PC-9 (cell line): Measurements from ENCODE around the gene ACYP2. TPM values are rescaled to one million over a fixed set of nuclear protein-coding genes. Genes with fewer than 3 reads are reported as not detected.

Experiments used
- BruUV-seq: library from RNA; stranded (reverse); fragments of 400-500 nt; replicated peaks from 2 replicates; lab custom pipeline; 2021; lab: Mats Ljungman, UMichigan
- CTCF ChIA-PET: fragments of 300-600 bp; sonication (Branson Sonifier 250); formaldehyde crosslinking; loops from one replicate; lab custom pipeline; 2022; ENCODE audit warnings: antibody characterized with exemption; lab: Charles Lee
- POLR2A ChIA-PET: fragments of 300-600 bp; sonication (Branson Sonifier 250); formaldehyde crosslinking; loops from one replicate; lab custom pipeline; 2022; ENCODE audit warnings: antibody characterized with exemption; ENCODE audit not compliant: unreplicated experiment; lab: Charles Lee
- DNase-seq, 2 experiments: peaks; one replicate each; pipeline versions ENCODE4 v3.0.0 to v3.0.0-alpha.2; 2015 to 2022; ENCODE audit warnings: mixed read lengths in 1 of 2
- H2AFZ ChIP-seq: fragments of 200-600 bp; sonication (generic); 2 replicates; pipeline ENCODE4 v1.8.1; 2017; ENCODE audit warnings: antibody characterized with exemption
- H3F3A ChIP-seq: fragments of 200-600 bp; sonication (generic); 2 replicates; pipeline ENCODE4 v1.8.1; 2017; ENCODE audit warnings: antibody characterized with exemption, mild to moderate bottlenecking, low read depth; ENCODE audit not compliant: insufficient read depth
- H3K27ac ChIP-seq: fragments of 200-600 bp; sonication (generic); 2 replicates; pipeline ENCODE4 v1.6.1; 2016; ENCODE audit warnings: mixed run types
- H3K27me3 ChIP-seq: fragments of 200-600 bp; sonication (generic); 2 replicates; pipeline ENCODE4 v1.6.1; 2016; ENCODE audit warnings: low read depth, mixed run types; ENCODE audit not compliant: insufficient read depth
- H3K36me3 ChIP-seq: fragments of 200-600 bp; sonication (generic); 2 replicates; pipeline ENCODE4 v1.6.1; 2016; ENCODE audit warnings: low read depth, mixed run types
- H3K4me1 ChIP-seq: fragments of 200-600 bp; sonication (generic); replicated peaks from 2 replicates; pipeline ENCODE4 v1.6.1; 2016; ENCODE audit warnings: mixed run types; ENCODE audit not compliant: insufficient read depth
- H3K4me2 ChIP-seq: fragments of 200-600 bp; sonication (generic); 2 replicates; pipeline ENCODE4 v1.6.1; 2017; ENCODE audit warnings: mixed run types
- H3K4me3 ChIP-seq: fragments of 200-600 bp; sonication (generic); 2 replicates; pipeline ENCODE4 v1.6.1; 2016; ENCODE audit warnings: mixed run types
- H3K79me2 ChIP-seq: fragments of 200-600 bp; sonication (generic); 2 replicates; pipeline ENCODE4 v1.6.1; 2017; ENCODE audit warnings: low read depth, mixed run types
- H3K9me2 ChIP-seq: fragments of 200-600 bp; sonication (generic); 2 replicates; pipeline ENCODE4 v1.8.1; 2017; ENCODE audit warnings: mild to moderate bottlenecking; ENCODE audit not compliant: insufficient read depth
- H3K9me3 ChIP-seq: fragments of 200-600 bp; sonication (generic); 2 replicates; pipeline ENCODE4 v1.8.1; 2016; ENCODE audit warnings: low read depth; ENCODE audit not compliant: insufficient read depth
- H4K20me1 ChIP-seq: fragments of 200-600 bp; sonication (generic); 2 replicates; pipeline ENCODE4 v1.8.1; 2017; ENCODE audit not compliant: insufficient read depth
- EZH2 ChIP-seq: fragments of 200-600 bp; sonication (generic); IDR thresholded peaks from 2 replicates; pipeline ENCODE4 v1.8.0; 2017; ENCODE audit warnings: antibody characterized with exemption, low read depth
- intact Hi-C: fragments of 100-400 bp; cut with micrococcal nuclease; formaldehyde crosslinking; loops from one replicate; pipeline ENCODE4 v1.10.0; 2022; ENCODE audit not compliant: unreplicated experiment
- total RNA-seq: library from RNA; stranded (reverse); gene quantifications from 2 replicates; pipeline ENCODE4 v1.2.3, GENCODE V29; 2021
- TF ChIP-seq, protein P1 (sequence below): fragments of 200-600 bp; sonication (generic); conservative IDR thresholded peaks from 2 replicates; pipeline ENCODE4 v1.6.1; 2017; ENCODE audit warnings: mixed run types, antibody characterized with exemption, mild to moderate bottlenecking, moderate library complexity

Gene ACYP2
- total RNA-seq, 1 experiment from 2014 or later: 25.9 TPM

DNA sequence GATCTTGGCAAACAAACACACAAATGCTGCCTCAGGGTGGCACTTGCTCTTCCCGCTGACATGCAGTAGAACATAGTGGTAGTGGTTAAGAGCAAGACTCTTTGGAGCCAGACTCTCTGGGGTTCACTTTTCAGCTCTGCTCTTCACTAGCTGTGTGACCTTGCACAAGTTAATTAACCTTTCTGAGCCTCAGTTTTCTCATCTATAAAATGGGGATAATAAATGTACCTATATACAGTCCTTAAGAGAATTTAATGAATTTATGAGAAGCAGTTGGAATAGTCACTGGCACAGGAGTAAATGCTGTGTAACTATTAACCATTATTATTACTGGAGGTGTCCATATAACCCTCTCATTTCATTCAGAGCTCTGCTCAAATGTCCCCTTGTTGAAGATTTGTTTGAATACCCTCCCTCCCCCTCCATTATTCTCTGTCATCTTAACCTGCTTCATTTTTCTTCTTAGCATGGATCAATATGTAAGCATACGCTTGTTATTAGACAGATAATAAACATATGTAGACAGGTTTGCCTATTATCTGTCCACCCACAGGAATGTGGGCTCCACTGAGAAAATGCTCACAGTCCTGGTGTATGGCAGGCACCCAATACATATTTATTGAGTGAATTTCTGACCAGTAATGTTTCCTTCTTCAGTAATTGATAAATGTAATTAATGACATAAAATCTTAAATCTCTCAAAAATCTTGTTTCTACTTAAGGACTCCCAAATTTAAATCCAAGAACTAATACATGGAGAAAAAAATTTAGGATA, 76.1 kb downstream of the ACYP2 start:
- H3K79me2 ChIP-seq: no peaks in the 10 kb centered on the region
- no peak overlapping the region for H3K4me2 ChIP-seq
- H2AFZ ChIP-seq: no peak overlapping the region
- no peaks in the 10 kb centered on the region for H3K9me3 ChIP-seq
- intact Hi-C loops: no loop called here
- CTCF ChIA-PET: no interaction called here
- no peaks in the 10 kb centered on the region for H3K36me3 ChIP-seq
- TF ChIP-seq, protein P1, sequence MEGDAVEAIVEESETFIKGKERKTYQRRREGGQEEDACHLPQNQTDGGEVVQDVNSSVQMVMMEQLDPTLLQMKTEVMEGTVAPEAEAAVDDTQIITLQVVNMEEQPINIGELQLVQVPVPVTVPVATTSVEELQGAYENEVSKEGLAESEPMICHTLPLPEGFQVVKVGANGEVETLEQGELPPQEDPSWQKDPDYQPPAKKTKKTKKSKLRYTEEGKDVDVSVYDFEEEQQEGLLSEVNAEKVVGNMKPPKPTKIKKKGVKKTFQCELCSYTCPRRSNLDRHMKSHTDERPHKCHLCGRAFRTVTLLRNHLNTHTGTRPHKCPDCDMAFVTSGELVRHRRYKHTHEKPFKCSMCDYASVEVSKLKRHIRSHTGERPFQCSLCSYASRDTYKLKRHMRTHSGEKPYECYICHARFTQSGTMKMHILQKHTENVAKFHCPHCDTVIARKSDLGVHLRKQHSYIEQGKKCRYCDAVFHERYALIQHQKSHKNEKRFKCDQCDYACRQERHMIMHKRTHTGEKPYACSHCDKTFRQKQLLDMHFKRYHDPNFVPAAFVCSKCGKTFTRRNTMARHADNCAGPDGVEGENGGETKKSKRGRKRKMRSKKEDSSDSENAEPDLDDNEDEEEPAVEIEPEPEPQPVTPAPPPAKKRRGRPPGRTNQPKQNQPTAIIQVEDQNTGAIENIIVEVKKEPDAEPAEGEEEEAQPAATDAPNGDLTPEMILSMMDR: no peak
- no peak for TF ChIP-seq EZH2
- no peaks in the 10 kb centered on the region for H3F3A ChIP-seq
- no peaks in the 10 kb centered on the region for H3K4me1 ChIP-seq
- H3K4me3 ChIP-seq: no peak overlapping the region
- H3K27me3 ChIP-seq: no peaks in the 10 kb centered on the region
- H4K20me1 ChIP-seq: no peaks in the 10 kb centered on the region
- DNase-seq: no peak
- BruUV-seq: no TSS peak
- POLR2A ChIA-PET: no interaction called here
- H3K9me2 ChIP-seq: no peaks in the 10 kb centered on the region; the same call in 1 of the 2 replicates
- H3K27ac ChIP-seq: no peak overlapping the region

DNA sequence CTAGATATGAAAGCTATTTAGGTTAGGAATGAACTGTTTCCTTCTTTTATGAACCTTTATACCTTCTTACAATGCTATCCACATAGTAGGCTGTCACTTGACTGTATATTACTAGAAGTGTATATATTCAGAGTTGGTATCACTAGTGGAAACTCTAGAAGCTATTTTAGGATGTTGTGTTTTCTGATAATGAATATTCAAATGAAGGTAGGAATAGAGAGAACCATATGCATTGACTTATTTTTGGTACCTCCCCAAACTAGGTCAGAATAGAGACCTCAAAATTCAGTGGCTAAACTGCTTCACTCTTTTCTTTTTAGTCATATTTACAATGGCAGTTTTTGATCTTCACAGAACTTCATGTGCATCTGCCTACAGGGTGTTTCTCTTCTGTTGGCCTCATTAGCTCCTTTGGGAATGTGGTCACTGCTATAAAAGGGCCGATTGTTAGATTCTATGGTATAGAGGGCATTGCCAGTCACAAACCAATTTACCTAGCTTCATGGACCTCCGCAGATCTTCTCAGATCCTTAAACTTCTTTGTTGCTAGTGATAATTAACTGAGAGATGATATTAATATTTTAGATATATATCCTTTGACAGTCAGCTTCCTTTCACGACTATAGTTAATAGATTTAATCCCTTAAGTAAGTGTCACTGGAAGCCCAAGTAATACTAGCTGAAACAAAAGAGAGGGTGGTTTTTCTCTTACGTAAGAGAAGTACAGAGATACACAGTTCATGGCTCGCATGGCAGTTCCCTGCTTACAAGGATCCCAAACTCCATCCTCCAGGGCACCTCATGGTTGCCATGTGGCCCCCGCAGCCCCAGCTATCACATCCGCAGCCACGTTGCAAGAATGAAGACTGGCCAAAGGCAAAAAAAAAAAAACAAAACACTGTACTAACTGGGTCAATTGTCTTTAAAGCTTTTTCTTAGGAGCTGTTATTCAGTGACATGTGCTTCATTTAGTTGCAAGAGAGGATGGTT, 79.6 kb downstream of the ACYP2 start:
- no peak for DNase-seq
- H3F3A ChIP-seq: no peaks in the 10 kb centered on the region
- no peak for TF ChIP-seq EZH2
- TF ChIP-seq, protein P1: no peak
- no peaks in the 10 kb centered on the region for H3K9me3 ChIP-seq
- no peak overlapping the region for H3K27ac ChIP-seq
- no peaks in the 10 kb centered on the region for H4K20me1 ChIP-seq
- H2AFZ ChIP-seq: no peak overlapping the region
- H3K4me3 ChIP-seq: no peak overlapping the region
- H3K27me3 ChIP-seq: no peaks in the 10 kb centered on the region
- no peaks in the 10 kb centered on the region for H3K4me1 ChIP-seq
- H3K36me3 ChIP-seq: 0 out of 2 replicates have a peak, but pooled peaks cover 4% of the 10 kb centered on the region
- no peaks in the 10 kb centered on the region; the same call in 1 of the 2 replicates for H3K9me2 ChIP-seq
- ChIA-PET POLR2A (interaction anchor here (0.6 kb wide), 3 partner anchors 76 to 1423 kb away, joined by 3 to 7 read pairs (median 4); no protein-coding TSS in a partner anchor), CTCF (interaction anchor here (0.7 kb wide), 1 partner anchor 508 kb away, joined by 4 read pairs; no protein-coding TSS in a partner anchor)
- BruUV-seq: no TSS peak
- H3K79me2 ChIP-seq: no peaks in the 10 kb centered on the region
- no peak overlapping the region for H3K4me2 ChIP-seq
- intact Hi-C loops: no loop called here

DNA sequence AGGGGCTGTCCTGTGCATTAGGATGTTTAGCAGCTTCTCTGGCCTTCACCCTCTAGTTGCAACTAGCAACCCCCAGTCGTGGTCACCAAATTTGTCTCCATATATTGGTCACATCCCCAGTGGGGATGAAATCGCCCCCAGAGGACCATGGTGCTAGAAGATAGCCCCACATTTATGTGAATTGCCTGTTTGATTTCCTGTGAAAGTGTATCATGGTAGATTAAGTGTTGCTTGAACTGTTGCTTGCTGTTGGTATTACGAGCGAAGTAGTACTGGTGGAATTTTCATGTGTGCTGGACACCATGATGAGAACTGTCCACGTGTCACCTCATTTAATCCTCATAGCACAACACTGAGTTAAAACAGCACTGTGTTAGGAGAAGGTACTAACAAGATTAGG, 81.2 kb downstream of the ACYP2 start:
- no peaks in the 10 kb centered on the region for H3K9me3 ChIP-seq
- H3K27me3 ChIP-seq: no peaks in the 10 kb centered on the region
- H3K36me3 ChIP-seq: 0 out of 2 replicates have a peak, but pooled peaks cover 4% of the 10 kb centered on the region
- no peak for DNase-seq
- ChIA-PET CTCF (no interaction called here), POLR2A (no interaction called here)
- H3K9me2 ChIP-seq: no peaks in the 10 kb centered on the region
- H3F3A ChIP-seq: no peaks in the 10 kb centered on the region
- intact Hi-C loops: no loop called here
- no peak overlapping the region for H3K27ac ChIP-seq
- H3K4me2 ChIP-seq: no peak overlapping the region
- no peaks in the 10 kb centered on the region for H4K20me1 ChIP-seq
- TF ChIP-seq, protein P1: no peak
- no peak for TF ChIP-seq EZH2
- H3K4me1 ChIP-seq: no peaks in the 10 kb centered on the region
- no peak overlapping the region for H3K4me3 ChIP-seq
- H3K79me2 ChIP-seq: no peaks in the 10 kb centered on the region
- no peak overlapping the region for H2AFZ ChIP-seq
- BruUV-seq: no TSS peak
